Activated naive CD8-positive, alpha-beta T cell treated with anti-CD3 and anti-CD28 coated beads, Interleukin-2, amount 50 U/mL, for 16 hours (primary cell): ENCODE measurements around the gene ARHGAP22.

Experiments
- DNase-seq: peaks from one replicate; pipeline ENCODE4 v3.0.0-alpha.2; 2020; ENCODE audit warnings: low read depth, low spot score

The ARHGAP22 gene

GRCh38 chr10:48533540-48533939 is 71.3 kb downstream of the ARHGAP22 start:
- no peak for DNase-seq

- no peak for DNase-seq
Observed at GRCh38 chr10:48531486-48531885, 73.4 kb downstream of the ARHGAP22 start.

GRCh38 chr10:48529331-48529730 is 75.5 kb downstream of the ARHGAP22 start:
- DNase-seq: no peak

GRCh38 chr10:48527756-48528155 is 77.1 kb downstream of the ARHGAP22 start:
- DNase-seq: no peak

- DNase-seq: no peak
Observed at GRCh38 chr10:48526846-48527505, 77.9 kb downstream of the ARHGAP22 start.

- no peak for DNase-seq
Observed at GRCh38 chr10:48526011-48526821, 78.7 kb downstream of the ARHGAP22 start.

- DNase-seq: no peak
Observed at GRCh38 chr10:48525113-48525512, 79.8 kb downstream of the ARHGAP22 start.

GRCh38 chr10:48523820-48524758 is 80.8 kb downstream of the ARHGAP22 start:
- no peak for DNase-seq

GRCh38 chr10:48523212-48523819 is 81.6 kb downstream of the ARHGAP22 start:
- no peak for DNase-seq

- DNase-seq: no peak
Observed at GRCh38 chr10:48522011-48522765, 82.7 kb downstream of the ARHGAP22 start.

- no peak for DNase-seq
Observed at GRCh38 chr10:48520594-48520993, 84.3 kb downstream of the ARHGAP22 start.

- no peak for DNase-seq
Observed at GRCh38 chr10:48520184-48520506, 84.7 kb downstream of the ARHGAP22 start.

GRCh38 chr10:48519481-48520183 is 85.2 kb downstream of the ARHGAP22 start:
- no peak for DNase-seq

GRCh38 chr10:48518986-48519385 is 85.9 kb downstream of the ARHGAP22 start:
- DNase-seq: no peak

GRCh38 chr10:48517911-48518811 is 86.7 kb downstream of the ARHGAP22 start:
- DNase-seq: no peak

- DNase-seq: no peak
Observed at GRCh38 chr10:48517482-48517881, 87.4 kb downstream of the ARHGAP22 start.

- DNase-seq: no peak
Observed at GRCh38 chr10:48516911-48517310, 88.0 kb downstream of the ARHGAP22 start.

GRCh38 chr10:48514916-48515315 is 90.0 kb downstream of the ARHGAP22 start:
- no peak for DNase-seq

GRCh38 chr10:48514255-48514654 is 90.6 kb downstream of the ARHGAP22 start:
- no peak for DNase-seq
